COR-L47 (cell line): ENCODE results near the gene TUBB.

ENCODE experiments used
- DNase-seq: peaks from one replicate; lab custom pipeline; 2025; lab: John Stamatoyannopoulos, UW

Gene TUBB

GRCh38 chr6:30687659-30688431 lies 32.3 kb upstream of the TUBB start:
- peak; percentile 14 for DNase-seq

DNA sequence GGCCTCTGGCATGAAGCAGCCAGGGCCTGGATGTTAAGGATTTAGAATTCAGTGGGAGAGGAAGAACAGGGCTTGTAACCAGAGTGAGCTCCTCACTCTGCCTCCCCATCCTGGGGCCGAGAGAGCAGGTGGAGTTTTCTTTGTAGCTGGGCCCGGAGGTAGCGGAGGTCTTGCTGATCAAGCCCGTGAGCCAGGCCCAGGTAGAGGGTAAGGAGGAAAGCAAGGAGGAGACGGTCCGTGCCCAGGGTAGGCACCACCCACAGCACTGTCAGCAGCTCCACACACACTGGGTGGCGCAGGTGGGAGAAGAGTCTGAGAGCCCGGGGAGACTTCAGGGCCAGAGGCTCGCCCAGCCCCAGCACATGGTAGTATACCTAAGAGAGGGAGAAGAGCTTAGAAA lies 31.6 kb upstream of the TUBB start:
- DNase-seq = no peak

GRCh38 chr6:30689022-30689865 lies 30.9 kb upstream of the TUBB start:
- no peak for DNase-seq

DNA sequence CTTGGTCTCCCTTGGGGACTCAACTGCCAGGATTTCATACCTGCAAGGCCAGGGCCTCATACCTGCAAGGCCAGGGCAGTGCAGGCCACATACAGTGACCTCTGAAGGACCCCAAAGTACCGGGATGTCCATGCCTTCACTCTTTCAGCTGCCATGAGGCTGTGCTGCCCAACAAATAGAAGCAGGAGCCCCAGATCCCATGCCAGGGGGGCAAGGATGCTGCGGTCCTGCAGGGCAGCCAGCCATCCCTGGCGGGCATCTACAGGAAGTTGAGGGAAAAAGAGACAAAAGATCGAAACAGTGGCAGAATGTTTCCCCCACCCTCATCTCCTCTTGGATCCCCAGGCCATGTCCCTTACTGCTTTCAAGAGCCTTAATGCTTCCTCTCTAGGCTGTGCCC lies 30.2 kb upstream of the TUBB start:
- no peak for DNase-seq

DNA sequence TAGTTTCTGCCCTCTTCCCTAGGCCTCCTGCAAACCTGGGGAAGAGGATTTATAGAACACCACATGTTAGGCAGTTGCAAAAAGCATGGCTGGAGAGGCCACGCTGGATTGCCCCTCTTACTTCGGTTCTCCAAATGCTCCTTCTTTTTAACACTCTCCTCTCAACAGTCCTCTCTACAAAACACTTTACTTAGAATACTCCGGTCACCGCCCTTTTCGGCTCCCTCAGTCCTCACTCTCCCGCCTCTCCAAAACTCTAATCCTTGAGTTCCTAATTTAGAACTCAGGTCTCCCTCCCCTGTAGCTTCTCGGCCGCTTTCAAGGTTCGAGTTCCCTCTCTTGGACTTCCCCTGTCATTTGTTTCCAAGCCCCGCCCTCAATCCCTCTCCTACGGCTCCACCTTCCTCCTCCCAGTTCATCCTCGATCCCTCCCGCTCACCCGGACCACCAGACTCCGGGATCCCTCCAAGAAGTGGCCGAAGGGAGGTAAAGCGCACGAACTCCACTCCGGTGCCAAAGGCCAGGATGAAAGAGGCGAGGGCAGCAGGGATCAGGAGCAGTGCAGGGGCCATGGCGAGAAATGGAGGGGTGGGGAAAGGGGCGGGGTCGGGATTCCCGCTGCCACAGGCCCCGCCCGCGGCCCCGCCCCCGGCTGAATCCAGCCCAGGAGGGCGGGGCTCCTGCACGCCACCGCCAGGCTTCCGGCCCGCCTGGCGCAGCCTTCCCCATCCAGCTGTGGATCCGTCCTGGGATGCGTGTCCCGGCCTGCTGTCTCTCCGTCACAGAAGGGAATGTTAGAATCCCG lies 29.5 kb upstream of the TUBB start, which contains the start of gene NRM:
NRM (minus strand) TSS at position 582 of the 805 bp plus-strand sequence; CDS start at position 572, 10 bp downstream.
- DNase-seq = peak; percentile 82

DNA sequence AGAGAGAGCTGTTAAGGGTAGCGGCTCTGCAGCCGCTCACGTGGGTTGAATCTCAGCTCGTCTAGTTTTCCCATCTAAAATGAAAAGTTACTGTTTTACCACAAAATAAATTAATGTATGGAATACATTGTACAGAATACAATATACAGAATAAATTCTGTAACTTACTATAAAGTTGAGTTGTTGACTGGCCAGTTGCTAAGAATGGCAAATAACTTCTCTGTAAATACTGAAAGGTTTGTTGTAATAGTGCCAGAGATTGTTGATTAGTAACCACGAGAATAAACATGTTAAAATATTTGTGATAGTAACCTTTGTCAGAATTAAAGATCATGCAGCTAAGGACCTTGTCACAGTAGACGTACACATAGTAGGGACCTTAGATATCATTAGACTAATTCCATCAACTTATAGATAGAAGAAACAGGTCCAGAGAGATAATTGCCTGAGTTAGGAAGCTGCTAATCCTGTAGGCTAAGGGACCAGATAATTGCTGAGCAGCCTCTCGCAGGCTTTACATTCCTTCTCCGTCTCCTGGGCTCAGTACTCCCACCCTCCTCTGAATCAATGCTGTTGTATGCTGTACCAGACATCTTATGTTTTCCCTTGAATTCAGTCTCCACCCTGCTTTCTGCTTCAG lies 28.8 kb upstream of the TUBB start:
- no peak for DNase-seq

GRCh38 chr6:30696432-30696831 lies 23.7 kb upstream of the TUBB start:
- DNase-seq = no peak

GRCh38 chr6:30700340-30700739 lies 19.8 kb upstream of the TUBB start:
- no peak for DNase-seq

DNA sequence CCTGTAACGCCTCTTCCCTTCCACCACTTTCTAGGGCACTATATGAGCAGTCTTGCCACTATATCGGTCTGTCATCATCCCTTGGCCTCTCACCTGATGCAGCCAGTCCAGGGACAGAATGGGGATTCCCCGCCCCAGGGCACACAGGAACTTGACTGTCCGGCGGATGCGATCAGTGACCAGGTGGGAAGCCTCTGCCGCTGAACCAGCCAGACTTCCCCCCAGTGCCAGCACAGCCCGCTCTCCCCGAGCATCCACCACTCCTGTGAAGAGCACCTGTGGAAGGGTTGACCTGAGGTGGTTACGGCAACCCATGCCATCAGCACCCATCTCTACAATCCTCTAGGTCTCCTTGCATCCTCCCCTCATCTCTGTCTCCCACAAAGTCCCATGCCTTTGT lies 17.1 kb upstream of the TUBB start:
- DNase-seq = no peak

DNA sequence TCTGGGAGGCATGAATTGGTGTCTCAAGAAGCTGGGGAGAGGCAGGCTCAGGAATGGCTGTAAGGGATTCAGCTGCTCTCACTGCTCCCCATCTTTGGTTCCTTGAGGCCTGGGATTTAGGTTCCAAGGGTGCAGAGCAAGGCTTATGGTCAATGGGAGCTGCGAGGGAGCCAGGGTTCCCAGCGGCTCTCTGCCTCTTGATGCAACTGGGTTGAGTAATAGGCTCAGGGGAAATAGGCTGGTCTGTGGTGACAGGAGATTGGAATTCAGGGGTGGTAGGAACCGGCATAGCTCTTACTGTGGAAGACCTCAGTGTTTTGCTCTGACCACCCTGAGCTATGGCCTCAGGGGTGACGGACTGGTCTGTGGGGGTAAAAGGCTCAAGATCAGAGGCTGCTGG lies 16.3 kb upstream of the TUBB start:
- DNase-seq = no peak

DNA sequence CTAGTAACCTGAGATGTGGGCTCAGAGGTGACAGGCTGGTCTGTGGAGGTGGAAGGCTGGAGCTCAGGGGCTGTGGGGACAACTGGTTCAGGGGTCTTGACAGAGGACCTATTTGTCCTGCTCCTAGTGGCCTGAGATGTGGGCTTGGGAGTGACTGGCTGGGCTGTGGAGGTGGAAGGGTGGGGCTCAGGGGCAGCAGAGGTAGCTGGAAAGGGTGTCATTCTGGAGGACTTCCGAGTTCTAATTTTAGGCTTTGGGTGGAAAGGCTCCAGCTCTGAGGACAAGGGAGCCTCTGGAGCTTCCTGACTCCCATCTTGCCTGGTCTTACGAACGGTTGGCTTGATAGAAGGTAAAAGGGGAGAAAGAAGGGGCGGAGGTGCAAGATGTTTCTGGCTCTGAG lies 14.5 kb upstream of the TUBB start:
- no peak for DNase-seq

- peak; percentile 92 for DNase-seq
Measured at GRCh38 chr6:30707281-30707850, 12.8 kb upstream of the TUBB start.

DNA sequence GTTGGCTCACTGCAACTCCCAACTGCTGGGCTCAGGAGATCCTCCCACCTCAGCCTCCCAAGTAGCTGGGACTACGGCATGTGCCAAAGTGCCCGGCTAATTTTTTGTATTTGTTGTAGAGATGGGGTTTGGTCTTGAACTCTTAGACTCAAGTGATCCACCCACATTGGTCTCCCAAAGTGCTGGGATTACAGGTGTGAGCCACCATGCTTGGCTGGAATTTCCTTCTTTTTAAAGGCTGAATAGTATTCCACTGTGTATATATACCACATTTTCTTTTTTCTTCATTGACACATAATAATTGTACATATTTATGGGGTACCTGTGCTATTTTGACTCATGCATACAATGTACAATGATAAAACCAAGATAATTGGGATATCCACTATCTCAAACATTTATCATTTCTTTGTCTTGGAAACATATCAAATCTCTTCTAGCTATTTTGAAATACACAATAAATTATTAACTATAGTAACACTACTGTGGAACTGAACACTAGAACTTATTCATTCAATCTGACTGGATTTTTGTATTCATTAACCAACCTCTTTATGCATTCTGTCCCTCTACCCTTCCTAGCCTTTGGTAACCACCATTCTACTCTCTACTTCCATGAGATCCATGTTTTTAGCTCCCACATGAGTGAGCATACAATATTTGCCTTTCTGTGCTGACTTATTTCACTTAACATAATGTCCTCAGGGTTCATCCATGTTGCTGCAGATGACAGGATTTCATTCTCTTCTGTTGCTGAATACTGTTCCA lies 10.9 kb upstream of the TUBB start:
- DNase-seq = no peak

DNA sequence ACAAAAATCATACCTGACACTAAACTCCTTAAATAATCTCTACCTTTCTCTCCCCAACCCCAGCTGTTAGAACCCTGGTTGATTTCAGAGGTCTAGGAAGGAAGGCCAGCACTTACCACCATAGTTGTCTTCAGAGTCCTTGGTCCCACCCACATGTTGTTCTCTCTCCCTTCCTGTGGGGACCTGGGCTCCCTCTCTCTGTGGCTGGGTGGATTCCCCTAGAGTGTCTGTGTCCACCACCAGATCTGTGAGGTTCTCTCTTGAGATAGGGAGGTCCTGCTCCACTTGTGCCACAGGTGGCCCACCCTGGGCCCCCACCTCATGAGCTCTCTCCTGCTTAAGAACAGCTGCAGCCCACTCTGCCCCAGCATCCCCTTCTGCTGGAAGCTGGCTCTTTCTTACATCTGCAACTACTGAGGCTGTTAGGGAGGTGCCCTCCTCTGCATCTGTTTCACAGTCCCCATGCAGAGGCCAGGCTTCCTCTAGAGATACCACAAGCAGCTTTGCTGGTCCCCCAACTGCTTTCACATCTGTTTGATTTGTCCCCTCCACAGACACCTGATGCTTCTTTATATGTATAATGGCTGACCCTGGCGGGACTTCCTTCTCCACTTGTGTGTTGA lies 8.3 kb upstream of the TUBB start:
- no peak for DNase-seq

DNA sequence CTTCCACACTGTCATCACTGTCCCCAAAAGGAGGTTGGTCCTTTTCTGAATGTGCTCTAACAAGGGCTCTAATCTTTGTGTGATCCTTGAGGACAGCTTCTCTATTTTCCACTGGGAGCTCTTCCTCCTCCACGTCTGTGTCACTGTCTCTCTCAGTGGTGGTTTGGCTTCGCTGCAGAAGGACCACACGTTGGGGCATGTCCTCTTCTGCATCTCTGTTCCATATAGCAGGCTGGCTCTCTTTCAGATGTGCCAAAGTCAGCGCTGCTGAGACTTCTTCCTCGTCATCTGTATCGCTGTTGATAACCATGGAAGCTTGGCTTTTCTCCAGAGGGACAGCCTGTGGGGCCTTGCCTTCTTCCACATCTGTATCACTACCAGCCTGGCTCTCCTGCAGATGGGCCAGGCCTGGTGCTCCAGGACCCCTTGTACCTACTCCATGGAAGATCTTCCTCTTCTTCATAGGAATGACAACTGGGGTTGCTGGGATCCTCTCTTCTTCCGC lies 7.7 kb upstream of the TUBB start:
- DNase-seq = no peak

DNA sequence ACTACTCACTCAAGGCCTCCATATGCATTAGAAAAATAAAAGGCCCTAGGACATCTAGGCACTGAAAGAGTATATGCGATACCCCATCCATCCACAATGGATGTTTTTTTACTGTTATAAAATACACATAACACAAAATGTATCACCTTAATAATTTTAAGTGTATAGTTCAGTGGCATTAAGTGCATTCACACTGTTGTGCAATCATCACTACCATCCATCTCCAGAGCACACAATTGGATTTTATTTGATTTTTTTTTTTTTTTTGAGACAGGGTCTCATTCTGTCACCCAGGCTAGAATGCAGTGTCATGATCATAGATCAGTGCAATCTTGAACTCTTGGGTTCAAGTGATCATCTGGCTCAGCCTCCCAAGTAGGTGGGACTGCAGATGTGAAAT lies 5.9 kb upstream of the TUBB start:
- no peak for DNase-seq

GRCh38 chr6:30716879-30717128 lies 3.3 kb upstream of the TUBB start:
- no peak for DNase-seq

DNA sequence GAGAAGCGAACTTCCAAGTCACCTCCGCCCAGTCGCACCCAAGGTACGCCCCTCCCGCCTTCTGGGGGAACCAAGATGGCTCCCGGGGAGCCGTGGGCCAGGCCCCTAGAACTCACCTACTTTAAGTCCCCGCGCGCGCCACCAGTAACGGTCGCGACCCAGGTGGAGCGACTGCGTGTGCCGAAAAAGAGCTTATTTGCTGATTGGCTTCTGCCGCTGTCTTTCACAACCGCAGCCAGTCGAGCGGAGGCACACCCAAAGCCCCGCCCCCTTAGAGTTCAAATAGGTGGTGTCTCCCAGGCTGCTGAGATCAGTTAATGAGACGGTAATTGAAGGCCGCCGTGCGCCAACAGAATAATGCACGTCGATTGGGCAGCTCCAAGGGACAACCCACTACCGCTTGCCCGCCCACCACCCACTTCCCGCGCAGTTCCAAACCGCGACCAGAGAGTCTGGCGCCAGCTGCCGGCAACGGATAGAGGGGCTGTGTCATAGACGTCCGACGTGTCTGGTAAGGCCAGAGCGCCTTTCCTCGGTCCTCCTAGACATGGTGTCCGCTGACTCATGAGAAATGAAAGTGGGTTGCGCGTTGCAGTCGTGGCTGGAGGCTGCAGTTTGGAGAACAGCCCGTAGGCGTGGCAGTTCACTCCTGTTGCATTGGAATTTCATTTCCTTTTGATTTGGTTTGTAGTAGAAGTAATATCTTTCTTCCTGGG lies 2.9 kb upstream of the TUBB start, which contains the start of gene MDC1:
MDC1 (minus strand) TSS at position 153 of the 716 bp plus-strand sequence. CDS start 2,106 bp downstream, outside the sequence.
- peak; percentile 100 for DNase-seq
